B cell (primary cell): ENCODE data around the gene AGTRAP.

Source experiments
- CTCF ChIP-seq: fragments of 200-600 bp; IDR thresholded peaks from one replicate; pipeline ENCODE4 v1.8.0; 2022; ENCODE audit warnings: antibody characterized with exemption, mild to moderate bottlenecking
- EZH2 ChIP-seq: IDR thresholded peaks from 2 replicates; pipeline ENCODE4 v1.6.1; 2012; ENCODE audit warnings: borderline replicate concordance, low read depth, mild to moderate bottlenecking, moderate library complexity, low read length; ENCODE audit not compliant: insufficient read depth, poor library complexity, severe bottlenecking

GRCh38 chr1:11799099-11799498 lies 63.2 kb downstream of the AGTRAP start:
- TF ChIP-seq CTCF (no peak), EZH2 (no peak)
